Bronchial epithelial cell (primary cell): ENCODE results near the gene CEP152. TPM values are rescaled to one million over a fixed set of nuclear protein-coding genes. Genes with fewer than 3 reads are reported as not detected.

Experiments used
- DNase-seq: peaks from one replicate; pipeline ENCODE4 v3.0.0-alpha.2; 2010; ENCODE audit warnings: low read depth
- FAIRE-seq: peaks from 2 replicates; lab custom pipeline; 2011; peaks lifted over from hg19 to GRCh38; lab: Jason Lieb, UNC
- H3K27me3 ChIP-seq: 2 replicates; pipeline ENCODE4 v1.5.1; 2011; ENCODE audit warnings: low read length; ENCODE audit not compliant: control insufficient read depth, insufficient read depth
- H3K36me3 ChIP-seq: 2 replicates; pipeline ENCODE4 v1.5.1; 2011; ENCODE audit warnings: low read length; ENCODE audit not compliant: control insufficient read depth, insufficient read depth
- H3K4me3 ChIP-seq: 2 replicates; pipeline ENCODE4 v1.5.1; 2011; ENCODE audit warnings: mild to moderate bottlenecking, low read depth, low read length, control low read depth
- total RNA-seq: library from RNA; depleted of rRNA; stranded (reverse); fragments of >200 nt; gene quantifications from 2 replicates; pipeline ENCODE4 v1.2.1, GENCODE V29; 2014
- TF ChIP-seq, protein P1 (sequence below): IDR thresholded peaks from 2 replicates; pipeline ENCODE4 v1.5.1; 2011; ENCODE audit warnings: mild to moderate bottlenecking, moderate library complexity, low read length, control low read depth, inconsistent platforms; ENCODE audit not compliant: insufficient read depth, severe bottlenecking

Gene CEP152
- total RNA-seq, 1 donor from 2014 or later, result 4.5 TPM

DNA sequence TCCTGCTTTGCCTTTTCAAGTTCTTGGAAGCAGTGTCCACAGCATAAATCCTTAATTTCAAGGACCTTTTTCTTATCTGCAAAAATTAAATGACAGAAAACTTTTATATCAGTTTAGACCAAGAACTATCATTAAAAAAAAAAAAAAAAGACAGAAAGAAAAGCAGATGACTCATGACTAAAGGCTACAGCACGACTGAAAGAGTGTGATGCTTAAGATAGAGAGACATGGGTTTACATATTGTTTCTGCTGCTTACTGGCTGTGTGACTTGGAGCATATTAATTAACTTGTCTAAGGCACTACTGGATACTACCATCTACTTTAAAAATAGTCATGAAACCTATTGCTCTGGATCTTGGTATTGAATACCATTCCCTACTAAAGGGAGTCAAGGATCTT, 62.3 kb downstream of the CEP152 start:
- no peak for FAIRE-seq
- TF ChIP-seq, protein P1, sequence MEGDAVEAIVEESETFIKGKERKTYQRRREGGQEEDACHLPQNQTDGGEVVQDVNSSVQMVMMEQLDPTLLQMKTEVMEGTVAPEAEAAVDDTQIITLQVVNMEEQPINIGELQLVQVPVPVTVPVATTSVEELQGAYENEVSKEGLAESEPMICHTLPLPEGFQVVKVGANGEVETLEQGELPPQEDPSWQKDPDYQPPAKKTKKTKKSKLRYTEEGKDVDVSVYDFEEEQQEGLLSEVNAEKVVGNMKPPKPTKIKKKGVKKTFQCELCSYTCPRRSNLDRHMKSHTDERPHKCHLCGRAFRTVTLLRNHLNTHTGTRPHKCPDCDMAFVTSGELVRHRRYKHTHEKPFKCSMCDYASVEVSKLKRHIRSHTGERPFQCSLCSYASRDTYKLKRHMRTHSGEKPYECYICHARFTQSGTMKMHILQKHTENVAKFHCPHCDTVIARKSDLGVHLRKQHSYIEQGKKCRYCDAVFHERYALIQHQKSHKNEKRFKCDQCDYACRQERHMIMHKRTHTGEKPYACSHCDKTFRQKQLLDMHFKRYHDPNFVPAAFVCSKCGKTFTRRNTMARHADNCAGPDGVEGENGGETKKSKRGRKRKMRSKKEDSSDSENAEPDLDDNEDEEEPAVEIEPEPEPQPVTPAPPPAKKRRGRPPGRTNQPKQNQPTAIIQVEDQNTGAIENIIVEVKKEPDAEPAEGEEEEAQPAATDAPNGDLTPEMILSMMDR, result no peak
- peak; percentile 3 for DNase-seq

DNA sequence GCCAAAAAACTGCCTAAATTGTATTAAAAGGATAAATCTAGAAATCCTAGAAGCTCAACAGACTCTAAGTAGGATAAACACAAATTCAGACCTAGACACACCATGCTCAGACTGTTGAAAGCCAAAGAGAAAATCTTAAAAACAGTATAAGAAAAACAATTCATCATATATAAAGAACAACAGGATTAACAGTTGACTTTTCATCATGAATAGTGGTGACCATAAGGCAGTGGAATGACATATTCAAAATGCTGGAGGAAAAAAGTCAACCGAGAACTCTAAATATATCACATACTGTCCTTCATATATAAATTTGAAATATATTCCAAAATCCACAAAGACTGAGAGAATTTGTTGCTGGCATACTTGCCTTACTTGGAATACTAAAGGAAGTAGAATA, 77.3 kb downstream of the CEP152 start:
- TF ChIP-seq, protein P1, result no peak
- H3K36me3 ChIP-seq, result no peaks in the 10 kb centered on the region
- H3K4me3 ChIP-seq, result no peak overlapping the region
- FAIRE-seq, result no peak
- no peaks in the 10 kb centered on the region for H3K27me3 ChIP-seq
- DNase-seq, result no peak

More for the DNA sequence above, 62.3 kb downstream of the CEP152 start:
- Histone ChIP-seq H3K27me3 (no peaks in the 10 kb centered on the region), H3K36me3 (no peaks in the 10 kb centered on the region), H3K4me3 (no peak overlapping the region)

DNA sequence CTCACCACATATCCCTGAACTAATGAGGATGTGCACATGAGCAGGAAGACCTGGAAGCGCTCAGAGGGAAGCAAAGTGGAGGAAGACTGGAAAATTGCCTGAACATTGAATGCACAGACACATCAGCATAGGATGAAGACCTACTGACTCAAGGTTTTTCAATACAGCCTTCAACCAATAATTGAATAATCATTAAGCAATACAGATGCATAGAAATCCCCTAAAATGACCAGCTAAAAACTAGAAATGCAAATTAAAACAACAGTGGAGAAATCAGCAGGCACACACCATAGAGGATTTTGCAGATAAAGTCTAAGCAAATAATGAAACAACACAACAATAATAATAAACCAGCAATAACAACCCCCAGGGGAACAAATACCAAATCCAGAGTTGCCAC, 80.4 kb downstream of the CEP152 start:
- H3K4me3 ChIP-seq, result no peak overlapping the region
- FAIRE-seq (no peak), DNase-seq (no peak)
- no peaks in the 10 kb centered on the region for H3K36me3 ChIP-seq
- TF ChIP-seq, protein P1, result no peak
- no peaks in the 10 kb centered on the region for H3K27me3 ChIP-seq

DNA sequence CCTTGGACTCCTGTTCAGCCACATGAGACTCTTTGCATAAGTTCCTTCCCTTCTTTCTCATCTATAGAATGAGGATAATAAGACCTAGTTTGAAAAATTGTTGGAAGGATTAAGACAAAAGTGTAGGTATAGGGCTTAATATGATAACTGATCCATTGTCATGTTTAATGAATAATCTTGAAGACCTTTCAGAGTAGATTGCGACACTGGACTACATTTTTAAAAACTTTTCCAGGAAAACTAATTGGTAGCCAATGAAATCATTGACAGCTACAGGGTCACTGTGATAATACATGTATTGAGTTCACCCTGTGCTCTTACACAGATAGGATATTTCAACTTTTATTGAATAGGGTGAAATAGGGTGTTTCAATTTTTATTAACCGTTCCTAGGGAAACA, 86.9 kb downstream of the CEP152 start:
- no peak for DNase-seq
- TF ChIP-seq, protein P1, result no peak
- Histone ChIP-seq H3K36me3 (no peaks in the 10 kb centered on the region), H3K4me3 (no peak overlapping the region), H3K27me3 (no peaks in the 10 kb centered on the region)
- FAIRE-seq, result no peak

DNA sequence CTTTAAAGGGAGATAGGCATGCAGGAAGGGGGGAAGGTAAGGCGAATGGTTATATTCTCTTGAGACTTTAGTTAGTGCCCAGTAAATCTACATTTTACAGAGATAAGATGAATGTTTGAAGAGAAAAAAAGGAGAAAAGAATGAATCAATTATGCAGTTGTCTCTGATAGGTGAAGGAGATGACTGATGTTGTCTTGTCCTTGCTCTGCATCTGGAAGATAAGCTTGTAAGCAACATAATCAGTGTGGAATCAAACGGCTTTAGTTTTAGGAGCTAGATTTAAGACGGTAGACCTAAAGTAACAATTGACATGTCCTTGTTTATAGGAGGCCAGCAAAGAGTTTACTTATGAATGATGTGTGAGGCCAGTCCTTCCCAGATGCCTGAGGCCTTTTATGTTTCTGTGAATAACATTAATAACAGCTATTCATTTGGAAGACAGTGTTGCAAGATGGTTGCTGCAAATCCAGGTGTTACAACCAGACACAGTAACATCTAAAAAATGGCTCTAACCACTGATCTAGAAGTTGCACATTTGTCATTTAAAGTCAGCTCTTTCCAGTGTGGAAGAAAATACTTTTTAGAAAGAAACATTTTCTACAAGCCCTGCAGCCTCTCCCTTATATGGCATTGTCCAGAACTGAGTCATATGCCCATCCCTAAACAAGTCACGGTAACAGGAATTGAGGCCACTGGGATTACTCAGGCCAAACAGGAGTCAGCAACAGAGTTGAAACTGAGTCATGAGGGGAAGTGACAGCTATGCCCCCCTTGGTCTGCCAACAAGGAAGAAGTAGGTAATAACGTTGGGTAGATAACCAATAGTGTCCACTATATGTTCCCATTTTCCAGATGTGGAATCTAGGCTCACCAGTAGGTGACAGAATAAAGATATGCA, 87.9 kb downstream of the CEP152 start:
- FAIRE-seq (no peak), DNase-seq (peak; percentile 95)
- H3K4me3 ChIP-seq, result no peak overlapping the region
- H3K27me3 ChIP-seq, result no peaks in the 10 kb centered on the region
- H3K36me3 ChIP-seq, result no peaks in the 10 kb centered on the region
- TF ChIP-seq, protein P1, result no peak
